HG02973 (cell line): ENCODE results near the gene DDX56.
"Not testable (repeated sequence)": the region's sequence is repeated elsewhere in the genome, so short reads cannot be mapped to it uniquely, and the experiment has no call there.

ENCODE experiments used
- ATAC-seq: cut with Tn5 transposase; IDR thresholded peaks from one replicate; pipeline ENCODE4 v1.9.1; 2021; ENCODE audit warnings: moderate library complexity; ENCODE audit not compliant: unreplicated experiment

The DDX56 gene

DNA sequence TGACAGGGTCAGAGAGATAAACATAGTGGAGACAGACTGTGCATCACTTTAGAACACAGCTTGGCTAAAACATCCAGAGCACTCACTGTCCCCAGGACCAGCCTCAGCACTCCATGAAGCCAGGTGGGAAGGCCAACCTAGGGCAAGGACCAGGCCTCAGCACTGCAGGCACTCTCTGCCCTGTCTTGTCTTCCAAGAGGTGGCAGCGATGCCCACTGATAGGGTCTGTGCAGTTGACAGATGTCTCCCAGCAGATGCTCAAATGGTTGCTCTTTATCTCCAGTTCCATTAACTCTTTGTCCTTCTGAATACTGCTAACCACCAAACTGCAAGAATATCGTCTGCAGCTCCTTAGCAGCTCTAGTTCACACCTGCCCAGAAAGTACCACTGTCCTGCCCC is 9.1 kb downstream of the DDX56 start:
- ATAC-seq: no peak

DNA sequence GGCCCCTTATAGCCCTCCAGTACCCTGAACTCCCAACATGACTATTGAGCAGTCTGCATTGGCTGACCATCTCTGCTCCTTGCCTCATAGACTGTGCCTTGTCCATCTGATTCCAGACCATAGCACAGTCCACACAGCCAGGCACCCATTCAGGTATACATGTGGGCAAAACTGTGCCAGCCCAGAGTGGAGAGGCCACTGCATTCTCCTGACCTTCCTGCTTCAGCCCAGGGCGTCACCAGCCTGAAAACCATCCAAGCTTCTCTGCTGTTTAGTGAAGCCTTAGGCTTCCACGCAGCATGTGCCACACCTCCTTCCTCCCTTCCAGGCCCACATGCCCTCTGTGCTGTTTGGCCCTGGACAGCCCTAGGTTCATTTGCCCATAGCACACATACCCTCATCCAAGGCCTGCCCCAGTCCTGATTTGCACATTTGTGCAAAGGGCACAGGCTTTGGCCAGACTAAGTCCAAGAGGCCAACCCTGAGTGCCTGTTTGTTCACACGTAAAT is 10.5 kb downstream of the DDX56 start:
- no peak for ATAC-seq

DNA sequence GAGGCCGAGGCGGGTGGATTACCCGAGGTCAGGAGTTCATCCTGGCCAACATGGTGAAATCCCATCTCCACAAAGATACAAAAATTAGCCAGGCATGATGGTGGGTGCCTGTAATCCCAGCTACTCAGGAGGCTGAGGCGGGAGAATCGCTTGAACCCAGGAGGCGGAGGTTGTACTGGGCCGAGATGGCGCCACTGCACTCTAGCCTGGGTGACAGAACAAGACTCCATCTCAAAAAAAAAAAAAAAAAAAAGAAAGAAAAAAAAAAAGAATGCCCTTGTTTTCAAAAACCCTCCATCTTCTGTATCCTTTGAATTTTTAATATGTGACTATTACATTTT is 11.1 kb downstream of the DDX56 start:
- not testable (repeated sequence) for ATAC-seq

DNA sequence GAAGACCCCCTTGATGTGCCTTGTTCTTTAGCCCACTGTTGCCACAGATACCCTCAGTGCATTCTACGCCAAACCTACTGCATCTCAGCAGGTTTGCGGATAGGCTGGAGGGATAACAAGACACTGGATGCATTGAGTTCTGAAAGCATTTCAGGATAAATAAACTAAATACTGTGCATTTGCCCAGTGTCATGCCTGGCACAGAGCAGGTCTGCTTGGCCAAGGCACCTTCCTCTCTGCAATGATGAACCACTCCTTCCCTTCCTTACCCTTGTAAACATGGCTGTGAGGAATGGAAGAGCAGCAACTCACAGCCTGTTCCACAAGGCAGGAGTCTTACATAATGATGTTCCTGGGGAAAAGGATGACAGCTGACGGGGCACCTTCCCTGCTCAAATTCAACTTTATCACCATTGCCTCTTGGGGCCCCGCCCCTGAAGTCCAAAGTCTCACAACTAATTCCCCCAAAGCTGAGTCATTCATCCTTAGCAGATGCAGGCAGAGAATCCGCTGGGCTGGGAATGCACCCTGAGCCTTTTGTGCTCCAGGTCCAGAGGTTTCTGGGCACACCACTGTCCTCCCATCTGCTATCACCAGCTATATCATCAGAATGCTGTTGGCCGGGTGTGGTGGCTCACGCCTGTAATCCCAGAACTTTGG is 11.6 kb downstream of the DDX56 start:
- ATAC-seq: no peak

DNA sequence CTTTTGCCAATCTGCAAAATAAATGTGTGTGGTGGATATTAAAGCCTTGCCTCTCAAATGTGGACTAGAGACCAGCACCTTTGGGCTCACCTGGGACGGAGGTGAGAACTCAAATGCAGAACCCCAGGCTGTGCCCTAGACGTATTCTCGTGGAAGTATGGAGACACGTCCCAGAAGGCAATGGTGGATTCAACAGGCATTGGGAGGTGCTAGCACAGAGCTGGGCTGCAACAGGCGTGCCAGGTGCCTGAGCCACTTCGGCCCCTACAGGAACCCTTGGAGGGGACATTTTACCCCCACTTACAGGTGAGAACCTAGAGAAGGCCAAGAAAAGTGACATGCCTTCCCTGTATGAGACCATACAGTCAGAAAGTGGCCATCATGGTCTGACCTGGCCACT is 12.2 kb downstream of the DDX56 start:
- ATAC-seq: no peak

DNA sequence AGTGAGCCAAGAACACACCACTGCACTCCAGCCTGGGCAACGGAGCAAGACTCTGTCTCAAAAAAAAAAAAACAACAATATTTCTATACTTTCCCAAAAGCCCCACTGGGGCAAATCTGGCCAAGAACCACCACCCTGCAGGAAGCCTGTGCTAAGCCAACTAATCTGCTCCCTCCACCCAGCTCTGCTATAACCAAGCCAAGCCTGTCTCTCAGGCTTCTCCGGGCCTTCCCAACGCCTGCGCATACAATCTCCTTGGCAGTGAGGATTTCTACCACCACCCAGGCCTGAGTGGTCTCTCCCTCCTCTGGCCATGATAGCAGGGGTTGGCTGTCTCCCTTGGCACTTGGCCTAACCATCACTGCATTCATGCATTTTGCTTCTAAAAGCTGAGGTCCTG is 14.2 kb downstream of the DDX56 start:
- no peak for ATAC-seq

DNA sequence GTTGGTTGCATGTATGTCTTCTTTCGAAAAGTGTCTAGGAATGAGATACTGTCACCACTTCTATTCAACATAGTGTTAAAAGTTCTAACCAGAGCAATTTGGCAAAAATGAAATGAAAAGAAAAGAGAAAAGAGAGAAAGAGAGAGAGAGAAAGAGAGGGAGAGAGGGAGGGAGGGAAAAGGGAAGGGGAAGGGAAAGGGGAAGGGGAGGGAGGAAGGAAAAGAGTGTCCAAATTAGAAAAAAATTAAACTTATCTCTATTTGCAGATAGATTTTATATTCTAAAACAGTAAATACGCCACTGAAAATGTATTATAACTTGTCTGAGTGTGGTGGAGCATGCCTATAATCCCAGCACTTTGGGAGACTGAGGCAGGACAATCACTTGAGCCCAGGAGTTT is 16.2 kb downstream of the DDX56 start:
- ATAC-seq: no peak

DNA sequence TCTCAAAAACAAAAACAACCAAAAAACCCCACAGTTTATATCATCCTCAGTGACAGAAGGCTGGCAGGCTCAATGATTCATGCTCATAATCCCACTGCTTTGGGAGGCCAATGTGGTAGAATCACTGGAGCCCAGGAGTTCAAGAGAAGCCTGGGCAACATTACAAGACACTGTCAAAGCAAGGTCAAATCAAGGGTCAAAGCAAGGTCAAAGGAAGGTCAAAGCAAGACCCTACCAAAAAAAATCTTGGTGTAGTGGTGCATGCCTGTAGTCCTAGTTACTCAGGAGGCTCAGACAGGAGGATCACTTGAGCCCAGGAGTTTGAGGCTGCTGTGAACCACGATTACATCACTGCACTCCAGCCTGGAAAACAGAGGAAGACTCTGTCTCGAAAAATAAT is 18.4 kb downstream of the DDX56 start:
- ATAC-seq: no peak

DNA sequence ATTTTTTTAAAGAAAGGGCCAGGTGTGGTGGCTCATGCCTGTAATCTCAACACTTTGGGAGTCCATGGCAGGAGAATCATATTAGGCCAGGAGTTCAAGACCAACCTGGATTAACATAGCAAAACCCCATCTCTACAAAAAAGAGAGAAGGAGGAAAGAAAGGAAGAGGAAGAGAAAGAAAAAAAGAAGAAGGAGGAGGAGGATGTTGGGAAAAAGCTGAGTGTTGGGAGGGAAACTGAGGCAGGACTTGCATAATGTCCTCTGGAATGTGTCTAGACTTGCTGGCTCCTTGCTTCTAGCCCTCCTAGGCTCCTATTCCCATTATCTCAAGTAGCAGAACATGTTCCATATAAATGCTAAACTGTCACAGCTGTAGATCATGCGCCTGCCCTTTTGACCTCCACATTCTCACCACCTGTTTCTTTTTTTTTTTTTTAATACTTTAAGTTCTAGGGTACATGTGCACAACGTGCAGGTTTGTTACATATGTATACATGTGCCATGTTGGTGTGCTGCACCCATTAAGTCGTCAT is 21.2 kb downstream of the DDX56 start:
- ATAC-seq: not testable (repeated sequence)

DNA sequence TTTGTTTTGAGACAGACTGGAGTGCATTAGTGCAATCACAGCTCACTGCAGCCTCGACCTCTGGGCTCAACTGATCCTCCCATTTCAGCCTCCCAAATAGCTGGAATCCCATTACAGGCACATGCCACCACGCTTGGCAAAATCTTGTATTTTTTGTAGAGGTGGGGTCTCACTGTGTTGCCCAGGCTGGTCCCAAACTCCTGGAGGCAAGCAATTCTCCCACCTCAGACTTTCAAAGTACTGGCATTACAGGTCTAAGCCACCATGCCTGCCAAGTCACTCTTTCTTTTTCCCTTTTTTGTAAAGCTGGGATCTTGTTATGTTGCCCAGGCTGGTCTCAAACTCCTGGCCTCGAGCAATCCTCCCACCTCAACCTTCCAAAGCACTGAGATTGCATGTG is 24.3 kb downstream of the DDX56 start:
- ATAC-seq: no peak

DNA sequence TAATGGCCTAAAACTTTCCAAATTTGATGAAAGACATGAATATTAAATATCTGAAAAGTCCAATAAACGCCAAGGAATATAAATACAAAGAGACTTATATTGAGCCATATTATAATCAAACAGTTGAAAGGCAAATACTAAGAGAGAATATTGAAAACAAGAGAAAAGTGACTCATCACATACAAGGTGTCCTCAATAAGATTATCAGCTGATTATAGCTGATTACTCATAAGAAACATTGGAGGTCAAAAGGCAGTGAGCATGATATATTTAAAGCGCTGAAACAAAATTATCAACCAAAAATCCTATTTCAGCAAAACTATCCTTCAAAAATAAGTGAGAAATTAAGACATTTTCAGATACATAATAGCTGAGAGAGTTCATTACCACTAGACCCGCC is 24.8 kb downstream of the DDX56 start:
- ATAC-seq: no peak

DNA sequence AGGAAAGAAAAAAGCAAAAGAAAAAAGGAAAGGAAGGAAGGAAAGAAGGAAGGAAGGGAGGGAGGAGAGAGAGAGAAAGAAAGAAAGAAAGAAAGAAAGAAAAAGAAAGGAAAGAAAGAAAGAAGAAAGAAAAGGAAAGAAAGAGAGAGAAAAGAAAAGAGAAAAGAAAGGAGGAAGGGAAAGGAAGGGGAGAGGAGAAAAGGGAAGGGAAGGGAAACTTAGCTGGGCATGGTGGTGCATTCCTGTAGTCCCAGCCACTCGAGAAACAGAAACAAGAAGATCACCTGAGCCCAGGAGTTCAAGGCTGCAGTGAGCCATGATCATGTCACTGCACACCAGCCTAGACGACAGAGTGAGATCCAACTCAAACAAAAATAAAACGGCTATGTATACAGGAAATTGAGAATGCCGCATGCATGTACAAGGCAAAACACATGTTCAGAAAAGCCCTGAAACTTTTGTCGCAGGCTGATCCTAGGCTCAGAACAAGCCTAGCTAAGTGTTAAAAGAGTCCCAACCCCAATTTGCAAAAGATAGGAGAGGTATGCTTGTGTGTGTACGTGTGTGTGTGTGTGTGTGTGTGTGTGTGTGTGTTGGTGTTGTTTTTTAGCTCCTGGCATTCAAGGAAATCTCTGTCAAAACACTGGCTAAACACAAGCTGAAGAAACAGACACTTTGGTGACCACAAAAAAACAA is 26.0 kb downstream of the DDX56 start:
- ATAC-seq: no peak

DNA sequence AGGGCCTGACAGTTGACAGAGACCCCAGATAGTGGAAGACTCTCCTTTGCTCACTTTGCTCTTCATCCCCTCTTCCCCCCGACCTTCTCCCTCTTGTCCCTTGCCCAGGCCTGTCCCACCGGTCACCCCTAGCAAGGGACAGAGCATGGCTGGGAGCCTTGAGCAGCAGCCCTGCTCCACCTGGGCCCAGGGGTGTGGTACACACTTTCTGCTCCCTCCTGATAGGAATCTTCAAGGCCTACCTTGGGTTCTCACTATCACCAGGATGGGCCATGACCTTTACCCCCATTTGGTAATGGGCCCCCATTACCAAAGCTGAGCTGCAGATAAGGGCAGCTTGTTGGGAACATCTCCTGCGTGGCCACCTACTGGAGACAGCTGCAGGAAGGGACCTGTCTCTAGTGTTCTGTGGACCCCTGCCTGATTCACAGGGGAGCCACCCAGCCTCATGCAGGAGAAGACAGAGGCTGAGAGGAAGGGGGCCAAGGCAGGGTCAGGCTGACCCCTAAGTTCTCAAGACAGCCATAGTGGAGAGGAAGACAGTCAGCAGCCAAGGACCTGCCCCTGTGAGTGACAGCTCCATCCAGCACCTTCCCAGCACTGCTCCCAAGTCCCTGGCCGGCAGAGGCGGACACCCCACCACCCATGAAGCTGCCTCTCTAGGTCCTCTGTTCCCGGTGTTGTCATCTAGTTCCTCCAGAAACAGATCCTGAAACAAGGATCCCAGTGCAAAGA is 31.7 kb downstream of the DDX56 start:
- no peak for ATAC-seq

DNA sequence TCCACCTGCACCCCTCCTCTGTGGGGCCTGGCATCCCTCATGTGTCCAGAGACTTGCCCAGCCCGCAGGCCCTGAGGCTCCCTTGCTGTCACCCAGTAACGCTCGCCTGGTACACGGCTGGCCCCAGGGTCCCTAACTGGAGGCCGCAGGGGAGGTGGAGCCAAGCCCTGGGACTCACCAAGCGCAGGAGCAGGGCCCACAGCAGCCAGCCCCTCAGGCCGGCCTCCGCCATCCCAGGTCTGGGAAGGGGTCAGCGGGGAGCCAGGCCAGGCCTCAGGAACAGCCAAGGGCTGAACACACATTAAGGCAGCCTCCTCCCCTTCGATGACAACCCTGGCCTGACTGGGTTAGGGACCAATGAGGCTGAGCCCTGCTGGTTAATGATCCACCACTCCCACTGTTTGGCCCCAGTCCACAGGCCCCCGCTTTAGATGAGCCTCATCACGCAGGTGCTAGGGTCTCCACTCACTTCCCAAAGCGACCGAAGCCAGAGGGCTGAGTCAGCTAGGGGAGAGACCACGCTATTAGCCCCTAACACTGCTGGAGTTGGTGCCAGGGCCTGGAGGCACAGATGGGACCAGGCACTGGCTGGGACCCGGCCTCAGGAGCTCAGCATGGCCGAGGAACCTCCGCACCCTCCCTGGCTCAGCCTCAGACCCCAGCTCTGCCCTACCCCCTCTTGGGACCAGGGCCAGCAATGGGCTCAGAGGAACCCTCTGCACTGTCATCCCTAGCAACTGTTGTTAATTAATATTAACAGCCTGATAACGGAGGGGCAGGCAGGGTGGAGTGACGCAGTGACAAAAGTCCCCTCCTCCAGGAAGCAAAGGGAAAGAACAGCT is 32.5 kb downstream of the DDX56 start, which contains the start of gene NPC1L1:
Gene NPC1L1, minus strand, starts transcription at position 303 of the 842 bp plus-strand sequence. Its CDS starts 71 bp downstream, at position 232.
- no peak for ATAC-seq

DNA sequence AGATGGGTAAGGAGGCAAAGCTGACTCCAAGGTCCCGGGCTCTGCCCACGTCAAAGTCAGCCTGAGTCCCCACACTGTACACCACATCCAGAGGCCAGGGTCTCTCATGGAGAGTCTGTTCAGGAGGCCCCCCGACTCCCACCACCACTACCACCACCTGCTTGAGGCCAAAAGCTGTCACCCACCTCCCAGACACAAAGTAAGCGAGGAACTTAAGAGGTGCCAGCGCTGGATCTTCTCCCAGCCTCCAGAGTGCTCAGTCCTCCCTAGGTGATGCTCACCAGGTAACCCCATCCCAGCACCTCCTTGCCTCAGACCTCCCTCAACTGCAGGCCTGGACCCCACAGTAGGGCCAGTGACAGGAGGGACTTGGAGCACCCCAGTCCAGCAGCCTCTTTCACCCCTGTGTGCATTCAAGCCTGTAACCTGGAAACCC is 33.1 kb downstream of the DDX56 start:
- ATAC-seq: no peak

DNA sequence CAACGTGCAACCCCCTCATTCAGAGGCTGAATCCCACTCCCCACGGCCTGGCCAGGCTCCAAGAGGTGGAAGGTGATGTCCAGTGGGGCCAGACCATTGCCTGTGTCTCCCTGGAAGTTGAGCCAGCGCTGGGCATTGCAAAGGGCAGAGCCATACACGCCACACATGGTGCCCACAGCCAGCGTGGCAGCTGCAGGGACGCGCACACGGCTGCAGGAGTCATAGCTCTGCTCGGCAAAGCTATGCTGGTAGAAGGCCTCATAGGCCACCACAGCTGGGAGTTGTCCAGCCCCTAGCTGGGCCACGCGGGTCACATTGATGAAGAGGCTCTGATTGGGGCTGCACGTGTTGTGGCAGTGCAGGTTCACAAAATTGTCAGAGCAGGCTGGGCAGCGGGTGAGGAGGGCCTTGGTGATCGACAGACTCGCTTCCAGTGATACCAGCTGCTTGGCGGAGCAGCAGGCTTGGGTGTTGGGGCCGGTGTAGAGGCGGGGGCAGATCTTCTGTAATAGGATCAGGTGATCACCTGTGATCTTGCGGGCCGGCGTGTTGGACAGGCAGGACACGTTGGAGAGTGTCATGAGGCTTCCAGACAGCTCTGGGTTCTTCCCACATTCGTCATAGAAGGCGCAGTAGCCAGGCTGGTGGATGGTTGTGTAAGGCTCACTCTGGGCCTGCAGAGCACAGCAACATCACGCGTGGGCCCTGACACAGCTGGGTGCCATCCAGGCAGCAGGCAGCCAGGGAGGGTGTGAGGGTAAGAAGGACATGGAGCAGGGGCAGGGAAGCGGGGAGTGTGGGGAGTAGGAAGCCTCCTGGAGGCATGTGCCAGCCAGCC is 33.8 kb downstream of the DDX56 start:
- ATAC-seq: no peak

DNA sequence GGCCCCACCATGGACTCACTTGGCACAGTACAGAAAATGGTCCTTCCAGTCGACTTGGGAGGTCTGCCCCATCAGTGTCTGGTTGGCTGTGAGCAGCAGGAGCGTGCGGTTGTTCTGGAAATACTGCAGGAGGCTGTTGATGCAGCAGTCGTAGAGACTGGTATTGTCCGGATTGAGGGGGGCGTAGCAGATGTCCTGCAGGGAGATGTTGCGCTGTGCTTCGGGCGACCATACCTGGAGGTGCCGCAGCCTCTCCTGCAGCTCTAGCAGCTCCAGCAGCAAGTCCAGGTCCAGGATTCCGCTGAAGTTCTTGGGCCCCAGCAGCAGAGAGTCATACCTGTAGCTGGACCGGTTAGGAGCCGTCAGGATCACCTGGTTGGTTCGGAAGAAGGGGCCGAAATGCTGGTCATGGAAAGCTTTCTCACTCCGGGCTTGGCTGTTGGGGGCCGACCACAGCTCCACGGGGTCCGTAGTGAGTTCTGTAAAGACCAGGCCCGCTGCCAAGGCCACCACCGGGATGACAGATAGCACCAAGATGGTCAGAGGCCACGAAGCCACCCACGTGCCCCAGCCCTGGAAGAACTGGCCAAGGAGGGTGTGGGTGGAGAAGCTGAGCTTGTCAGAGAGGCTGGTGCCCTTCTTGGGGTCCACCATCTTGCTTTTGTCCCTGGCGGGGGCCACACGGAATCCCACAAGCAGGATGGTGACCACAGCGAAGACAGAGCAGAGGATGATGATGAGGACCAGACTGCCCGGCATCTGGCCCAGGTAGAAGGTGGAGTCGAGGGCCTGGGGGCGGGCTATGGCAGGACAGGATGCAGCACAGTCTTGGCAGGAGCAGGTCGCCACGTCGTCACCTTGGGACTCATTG is 34.7 kb downstream of the DDX56 start:
- no peak for ATAC-seq

DNA sequence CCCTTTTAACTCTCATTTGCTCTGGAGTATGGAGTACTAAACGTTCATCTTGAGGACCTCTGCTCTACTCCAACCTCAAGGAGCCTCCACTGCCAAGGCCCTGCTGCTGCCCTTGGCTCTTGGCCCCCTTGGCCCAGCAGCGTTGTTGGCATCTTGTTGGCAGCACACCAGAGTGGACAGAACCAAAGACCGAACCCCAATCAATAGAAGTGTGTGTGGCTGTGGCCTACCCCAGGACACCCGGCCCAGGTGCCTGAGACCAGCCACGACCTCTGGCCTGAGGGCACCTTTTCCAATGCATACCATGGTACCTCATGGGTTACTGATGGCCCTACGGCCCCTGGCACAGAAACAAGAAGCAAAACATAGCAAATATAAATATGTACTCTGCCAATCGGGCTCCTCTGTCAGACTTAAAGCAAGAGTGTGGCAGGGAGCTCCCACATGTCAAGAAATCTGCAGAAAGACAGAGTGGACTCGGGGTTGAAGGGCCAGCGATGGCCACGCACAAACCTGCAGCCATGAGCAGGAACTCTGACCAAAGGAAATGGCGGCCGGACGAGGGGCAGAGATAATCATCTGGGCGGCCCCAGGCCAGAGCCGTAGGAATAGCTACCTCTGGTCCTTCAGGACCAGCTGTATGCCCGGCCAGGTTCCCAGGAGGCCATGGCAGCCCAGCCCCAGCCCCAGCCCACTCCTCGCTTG is 35.5 kb downstream of the DDX56 start:
- ATAC-seq: no peak
